ENCODE data around the gene TOE1. TPM values are rescaled to one million over a fixed set of nuclear protein-coding genes. Genes with fewer than 3 reads are reported as not detected.

Gene TOE1
- total RNA-seq, 6 donors from 2014 or later, result 5.4 to 16.6 (median 9.1) TPM

GRCh38 chr1:45385302-45385701 lies 45.3 kb downstream of the TOE1 start:
- Histone ChIP-seq H3K4me1 (no peaks in the 10 kb centered on the region), H3K27ac (no peak overlapping the region), H3K27me3 (no peaks in the 10 kb centered on the region), H3K4me3 (no peak overlapping the region), H3K36me3 (no peaks in the 10 kb centered on the region), H3K9me3 (no peaks in the 10 kb centered on the region)
- no peak for DNase-seq
- no peak for ATAC-seq (ENCODE audit: low FRiP score in 2 of 2)
- WGBS, 2 donors, result 88 to 93% methylated on average over 3 of the region's 3 CpGs
- TF ChIP-seq POLR2A (IDR thresholded peaks at IDR 0.05), result no peak
- TF ChIP-seq POLR2AphosphoS5 (IDR thresholded peaks at IDR 0.05), result no peak
- TF ChIP-seq, protein P1, sequence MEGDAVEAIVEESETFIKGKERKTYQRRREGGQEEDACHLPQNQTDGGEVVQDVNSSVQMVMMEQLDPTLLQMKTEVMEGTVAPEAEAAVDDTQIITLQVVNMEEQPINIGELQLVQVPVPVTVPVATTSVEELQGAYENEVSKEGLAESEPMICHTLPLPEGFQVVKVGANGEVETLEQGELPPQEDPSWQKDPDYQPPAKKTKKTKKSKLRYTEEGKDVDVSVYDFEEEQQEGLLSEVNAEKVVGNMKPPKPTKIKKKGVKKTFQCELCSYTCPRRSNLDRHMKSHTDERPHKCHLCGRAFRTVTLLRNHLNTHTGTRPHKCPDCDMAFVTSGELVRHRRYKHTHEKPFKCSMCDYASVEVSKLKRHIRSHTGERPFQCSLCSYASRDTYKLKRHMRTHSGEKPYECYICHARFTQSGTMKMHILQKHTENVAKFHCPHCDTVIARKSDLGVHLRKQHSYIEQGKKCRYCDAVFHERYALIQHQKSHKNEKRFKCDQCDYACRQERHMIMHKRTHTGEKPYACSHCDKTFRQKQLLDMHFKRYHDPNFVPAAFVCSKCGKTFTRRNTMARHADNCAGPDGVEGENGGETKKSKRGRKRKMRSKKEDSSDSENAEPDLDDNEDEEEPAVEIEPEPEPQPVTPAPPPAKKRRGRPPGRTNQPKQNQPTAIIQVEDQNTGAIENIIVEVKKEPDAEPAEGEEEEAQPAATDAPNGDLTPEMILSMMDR (IDR thresholded peaks at IDR 0.05), result no peak
- TF ChIP-seq EP300 (IDR thresholded peaks at IDR 0.05), result no peak

DNA sequence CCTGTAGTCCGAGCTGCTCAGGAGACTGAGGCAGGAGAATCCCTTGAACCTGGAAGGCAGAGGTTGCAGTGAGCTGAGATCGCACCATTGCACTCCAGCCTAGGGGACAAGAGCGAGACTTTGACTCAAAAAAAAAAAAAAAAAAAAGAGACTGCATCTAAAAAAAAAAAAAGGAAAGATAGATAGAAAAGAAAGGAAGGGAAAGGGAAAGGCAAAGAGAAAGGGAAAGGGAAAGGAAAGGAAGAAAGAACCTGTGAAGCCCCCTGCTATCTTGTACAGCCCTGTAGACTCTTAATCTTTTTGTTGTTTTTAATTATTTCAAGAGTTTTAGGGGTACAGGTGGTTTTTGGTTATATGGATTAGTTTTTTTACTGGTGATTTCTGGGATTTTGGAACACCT lies 46.2 kb downstream of the TOE1 start:
- no peaks in the 10 kb centered on the region for H3K27me3 ChIP-seq
- H3K9me3 ChIP-seq, result no peaks in the 10 kb centered on the region
- no peaks in the 10 kb centered on the region for H3K4me1 ChIP-seq
- DNase-seq (no peak), ATAC-seq (ENCODE audit: low FRiP score in 2 of 2) (no peak)
- no peaks in the 10 kb centered on the region for H3K36me3 ChIP-seq
- WGBS, 2 donors, result 98 to 100% methylated on average over 3 of the region's 3 CpGs
- H3K27ac ChIP-seq, result no peak overlapping the region
- no peak for TF ChIP-seq POLR2A (IDR thresholded peaks at IDR 0.05)
- TF ChIP-seq POLR2AphosphoS5 (IDR thresholded peaks at IDR 0.05), result no peak
- TF ChIP-seq, protein P1 (IDR thresholded peaks at IDR 0.05), result no peak
- no peak for TF ChIP-seq EP300 (IDR thresholded peaks at IDR 0.05)
- H3K4me3 ChIP-seq, result no peak overlapping the region

Other genes with a start within 250 kb of the TOE1 start
- 1 to 10 TPM; 2.0 to 6.3 (median 3.2) TPM for gene ZSWIM5, start 133.6 kb upstream of the TOE1 start, total RNA-seq
- gene HPDL, start 13.3 kb upstream of the TOE1 start, total RNA-seq, result 1 to 10 TPM in 1 of 6 donors, under 1 TPM in 2, not detected in 3; 0.30 to 1.3 (median 0.37) TPM
- 100 to 1,000 TPM in 1 of 6 donors, 10 to 100 TPM in 5; 10.3 to 105 (median 24.5) TPM for gene MUTYH, start 270 bp downstream of the TOE1 start, total RNA-seq
- 1 to 10 TPM; 2.3 to 7.4 (median 5.7) TPM for gene TESK2, start 151.0 kb downstream of the TOE1 start, total RNA-seq
- 1 to 10 TPM in 4 of 6 donors, under 1 TPM in 1, not detected in 1; 0.76 to 2.0 (median 1.4) TPM for gene CCDC163, start 159.9 kb downstream of the TOE1 start, total RNA-seq
- 1 to 10 TPM; 1.6 to 6.4 (median 3.5) TPM for gene MMACHC, start 160.1 kb downstream of the TOE1 start, total RNA-seq
- gene PRDX1, start 181.7 kb downstream of the TOE1 start, total RNA-seq, result 100 to 1,000 TPM; 108 to 468 (median 390) TPM
- gene AKR1A1, start 210.7 kb downstream of the TOE1 start, total RNA-seq, result 100 to 1,000 TPM in 4 of 6 donors, 10 to 100 TPM in 2; 92.1 to 210 (median 107) TPM
- 10 to 100 TPM; 43.5 to 94.3 (median 59.5) TPM for gene NASP, start 243.9 kb downstream of the TOE1 start, total RNA-seq

All from upper lobe of left lung (tissue), 6 donors.